KOPT-K1 (cell line): Measurements from ENCODE around the gene GCC2.

Source experiments
- H3K27ac ChIP-seq: fragments of 200-600 bp; sonication (generic); 2 replicates; pipeline ENCODE4 v1.5.1; 2016; ENCODE audit warnings: antibody characterized with exemption, mild to moderate bottlenecking, low read depth, low read length; ENCODE audit not compliant: poor library complexity, severe bottlenecking
- H3K36me3 ChIP-seq: fragments of 200-600 bp; sonication (generic); 2 replicates; pipeline ENCODE4 v1.5.1; 2017; ENCODE audit warnings: antibody characterized with exemption, mild to moderate bottlenecking, low read length, moderate library complexity; ENCODE audit not compliant: insufficient read depth
- H3K9me3 ChIP-seq: fragments of 200-600 bp; sonication (generic); 2 replicates; pipeline ENCODE4 v1.5.1; 2017; ENCODE audit warnings: antibody characterized with exemption, low read length, mild to moderate bottlenecking; ENCODE audit not compliant: insufficient read depth, poor library complexity, severe bottlenecking

GCC2 gene

GRCh38 chr2:108531674-108532055, 82.7 kb downstream of the GCC2 start:
- Histone ChIP-seq H3K9me3 (no peaks in the 10 kb centered on the region), H3K27ac (no peak overlapping the region), H3K36me3 (no peaks in the 10 kb centered on the region)

GRCh38 chr2:108533832-108534583, 85.0 kb downstream of the GCC2 start, which contains the start of gene LIMS1:
Gene LIMS1, plus strand, starts transcription at chr2:108534470. Its CDS starts 93 bp downstream, at chr2:108534563.
- no peaks in the 10 kb centered on the region for H3K36me3 ChIP-seq
- H3K27ac ChIP-seq: peak within 1 kb of the TSS; percentile 86
- H3K9me3 ChIP-seq: no peaks in the 10 kb centered on the region

- Histone ChIP-seq H3K9me3 (no peaks in the 10 kb centered on the region), H3K36me3 (no peaks in the 10 kb centered on the region), H3K27ac (peak overlapping the region; percentile 86)
Observed at GRCh38 chr2:108534584-108535356, 85.8 kb downstream of the GCC2 start.

- Histone ChIP-seq H3K36me3 (no peaks in the 10 kb centered on the region), H3K27ac (peak overlapping the region; percentile 86), H3K9me3 (no peaks in the 10 kb centered on the region)
Observed at GRCh38 chr2:108535357-108535631, 86.3 kb downstream of the GCC2 start.

GRCh38 chr2:108536133-108536780, 87.3 kb downstream of the GCC2 start:
- H3K9me3 ChIP-seq: no peaks in the 10 kb centered on the region
- H3K27ac ChIP-seq: no peak overlapping the region
- H3K36me3 ChIP-seq: no peaks in the 10 kb centered on the region

- H3K36me3 ChIP-seq: no peaks in the 10 kb centered on the region
Observed at GRCh38 chr2:108536911-108537310, 87.9 kb downstream of the GCC2 start.

GRCh38 chr2:108538000-108538625, 89.1 kb downstream of the GCC2 start:
- no peak overlapping the region for H3K27ac ChIP-seq

More at GRCh38 chr2:108536911-108537310, 87.9 kb downstream of the GCC2 start:
- Histone ChIP-seq H3K9me3 (no peaks in the 10 kb centered on the region), H3K27ac (no peak overlapping the region)

GRCh38 chr2:108541451-108541850, 92.4 kb downstream of the GCC2 start:
- no peak overlapping the region for H3K27ac ChIP-seq
- peaks cover 22% of the 10 kb centered on the region for H3K9me3 ChIP-seq
- H3K36me3 ChIP-seq: peaks cover 15% of the 10 kb centered on the region

More at GRCh38 chr2:108538000-108538625, 89.1 kb downstream of the GCC2 start:
- Histone ChIP-seq H3K36me3 (peaks cover 10% of the 10 kb centered on the region), H3K9me3 (peaks cover 7% of the 10 kb centered on the region)

- H3K27ac ChIP-seq: no peak overlapping the region
- H3K9me3 ChIP-seq: peaks cover 22% of the 10 kb centered on the region
- peaks cover 15% of the 10 kb centered on the region for H3K36me3 ChIP-seq
Observed at GRCh38 chr2:108542071-108542470, 93.1 kb downstream of the GCC2 start.

GRCh38 chr2:108547606-108548005, 98.6 kb downstream of the GCC2 start:
- Histone ChIP-seq H3K27ac (no peak overlapping the region), H3K36me3 (peaks cover 10% of the 10 kb centered on the region), H3K9me3 (peaks cover 20% of the 10 kb centered on the region)

GRCh38 chr2:108548208-108549003, 99.4 kb downstream of the GCC2 start:
- H3K27ac ChIP-seq: no peak overlapping the region
- peaks cover 12% of the 10 kb centered on the region for H3K9me3 ChIP-seq

GRCh38 chr2:108552566-108552965, 103.6 kb downstream of the GCC2 start:
- Histone ChIP-seq H3K27ac (no peak overlapping the region), H3K36me3 (no peaks in the 10 kb centered on the region), H3K9me3 (no peaks in the 10 kb centered on the region)

More at GRCh38 chr2:108548208-108549003, 99.4 kb downstream of the GCC2 start:
- 0 out of 2 replicates have a peak, but pooled peaks cover 2% of the 10 kb centered on the region for H3K36me3 ChIP-seq

GRCh38 chr2:108553209-108553919, 104.4 kb downstream of the GCC2 start:
- Histone ChIP-seq H3K27ac (no peak overlapping the region), H3K9me3 (no peaks in the 10 kb centered on the region), H3K36me3 (no peaks in the 10 kb centered on the region)

GRCh38 chr2:108554528-108554927, 105.5 kb downstream of the GCC2 start:
- Histone ChIP-seq H3K9me3 (no peaks in the 10 kb centered on the region), H3K36me3 (no peaks in the 10 kb centered on the region), H3K27ac (no peak overlapping the region)
